Left colon (tissue), 2 donors: Measurements from ENCODE around the gene TSC2. TPM values are rescaled to one million over a fixed set of nuclear protein-coding genes. Genes with fewer than 3 reads are reported as not detected.

Experiments
- ATAC-seq: fragments of 200-7000 bp; cut with Tn5 transposase; one replicate; pipeline ENCODE4 v1.9.1; 2020; ENCODE audit warnings: mild to moderate bottlenecking, moderate library complexity
- DNase-seq, 2 donors: peaks; one replicate each; pipeline ENCODE4 v3.0.0-alpha.2; 2020
- intact Hi-C, 2 donors: fragments of 100-400 bp; cut with DNase I in 1 of 2; cut with micrococcal nuclease in 1 of 2; formaldehyde crosslinking; loops; one replicate each; pipeline versions ENCODE4 v1.11.2 to v1.14.0; 2022; cut with DNase I, micrococcal nuclease
- total RNA-seq, 2 donors: library from RNA; stranded (reverse); fragmentation: NEBNext Ultra II Directional; extraction: Animal tissue kit (Norgen Biotek cat#: 25700); gene quantifications; one replicate each; pipeline ENCODE4 v1.2.1, GENCODE V29; 2021
- donor health status: DM: no; HTN: no; CAD: no.
- donor health status: DM: yes; HTN: yes; CAD: no.

The TSC2 gene
- total RNA-seq, 2 donors from 2014 or later: 115 to 118 TPM

DNA sequence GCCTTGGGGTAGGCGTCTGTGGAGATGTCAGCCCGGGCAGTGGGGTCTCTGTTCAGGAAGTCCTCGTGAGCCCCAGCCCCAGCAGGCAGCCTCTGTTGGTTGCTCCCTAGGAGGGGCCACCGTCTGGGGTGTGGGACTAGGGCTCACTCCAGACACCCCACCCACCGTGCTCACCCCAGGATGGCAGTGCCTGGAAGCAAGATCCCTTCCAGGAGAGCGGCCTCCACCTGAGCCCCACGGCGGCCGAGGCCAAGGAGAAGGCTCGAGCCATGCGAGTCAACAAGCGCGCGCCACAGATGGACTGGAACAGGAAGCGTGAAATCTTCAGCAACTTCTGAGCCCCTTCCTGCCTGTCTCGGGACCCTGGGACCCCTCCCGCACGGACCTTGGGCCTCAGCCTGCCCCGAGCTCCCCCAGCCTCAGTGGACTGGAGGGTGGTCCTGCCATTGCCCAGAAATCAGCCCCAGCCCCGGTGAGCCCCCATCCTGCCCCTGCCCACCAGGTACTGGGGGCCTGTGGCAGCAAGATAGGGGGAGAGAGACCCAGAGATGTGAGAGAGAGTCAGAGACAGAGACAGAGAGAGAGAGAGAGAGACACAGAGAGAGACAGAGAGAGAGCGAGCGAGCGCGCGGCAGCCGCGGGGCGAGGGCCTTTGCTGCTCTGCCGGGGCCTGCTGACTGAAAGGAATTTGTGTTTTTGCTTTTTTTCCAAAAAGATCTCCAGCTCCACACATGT lies 10.0 kb upstream of the TSC2 start:
- intact Hi-C loops: no loop called here
- no peak for DNase-seq
- no peak for ATAC-seq

DNA sequence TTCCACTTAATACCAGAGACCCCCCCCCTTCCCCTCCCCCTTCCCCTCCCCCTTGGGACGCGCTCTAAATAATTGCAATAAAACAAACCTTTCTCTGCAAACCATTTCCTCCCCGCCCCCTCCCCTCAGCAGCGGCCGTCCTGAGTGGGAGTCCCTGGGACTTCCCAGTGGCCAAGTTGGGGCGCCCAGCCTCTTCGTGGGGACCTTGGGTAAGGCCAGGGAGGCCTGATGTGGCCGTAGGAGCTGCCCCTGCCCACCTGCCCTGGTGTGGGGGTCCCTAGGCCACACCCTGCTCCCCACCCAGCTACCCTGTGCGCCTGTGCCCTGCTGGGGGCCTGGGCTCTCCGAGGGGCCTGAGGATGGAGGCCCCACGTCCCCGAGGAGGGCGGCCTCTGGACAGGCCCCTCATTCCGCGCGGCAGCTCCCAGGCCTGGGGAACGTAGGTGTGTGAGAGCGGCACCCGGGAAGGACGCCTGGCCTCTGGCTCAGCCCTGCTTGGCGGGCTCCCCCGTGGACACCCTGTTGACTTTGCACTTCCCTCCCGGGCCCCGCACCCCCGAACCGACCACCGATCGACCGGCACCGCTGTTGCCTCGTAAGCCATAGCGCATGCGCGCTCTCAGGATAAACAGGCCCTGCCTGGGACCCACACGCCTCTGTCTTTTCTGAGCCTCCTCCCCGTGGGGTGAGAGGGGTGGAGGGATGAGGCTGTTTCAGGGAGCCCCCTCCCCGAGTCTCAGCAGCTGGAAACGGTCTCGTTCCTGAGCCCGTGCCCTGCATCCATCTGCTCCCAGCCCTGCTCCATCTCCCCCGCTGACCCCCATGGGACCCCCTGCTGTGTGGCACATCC lies 9.2 kb upstream of the TSC2 start:
- DNase-seq: peak in 1 of 2 donors; percentile 23
- no peak for ATAC-seq
- intact Hi-C loops: no loop called here

DNA sequence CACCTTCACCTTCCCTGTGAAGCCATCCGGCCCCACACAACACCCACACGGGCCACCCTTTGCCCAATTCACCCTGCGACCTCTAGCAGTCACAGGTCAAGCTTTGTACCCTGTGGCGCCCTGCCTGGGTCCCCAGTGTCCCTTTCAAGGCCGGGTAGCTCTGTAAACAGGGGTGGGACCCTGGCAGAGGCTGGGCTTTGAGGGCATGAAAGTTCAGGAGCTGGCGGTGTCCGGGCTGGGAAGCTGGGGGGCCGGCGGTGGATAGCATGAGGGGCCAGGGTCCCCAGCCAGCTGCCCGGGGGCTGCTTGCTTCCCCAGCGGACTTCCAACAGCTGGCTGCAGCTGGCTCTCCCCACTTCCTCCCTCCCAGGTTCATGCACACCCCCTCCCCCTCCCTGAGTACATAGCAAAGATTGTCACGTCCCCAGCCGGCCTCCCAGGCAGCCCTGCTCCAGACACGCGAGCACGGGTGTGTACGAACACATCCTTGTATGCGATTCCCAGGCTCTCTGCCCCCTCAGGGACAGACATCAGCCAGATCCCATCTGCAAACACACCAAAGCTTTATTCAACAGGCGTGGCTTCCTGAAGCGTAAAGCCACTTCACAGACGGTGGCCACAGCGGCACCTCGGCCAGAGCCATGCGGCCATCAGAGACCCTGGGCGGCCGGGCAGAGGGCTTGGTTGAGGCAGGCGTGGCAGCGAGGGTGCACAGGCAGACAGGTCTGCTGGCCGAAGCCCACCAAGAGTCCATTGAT lies 8.3 kb upstream of the TSC2 start:
- peak; percentile 29 for ATAC-seq
- intact Hi-C loops: no loop called here

DNA sequence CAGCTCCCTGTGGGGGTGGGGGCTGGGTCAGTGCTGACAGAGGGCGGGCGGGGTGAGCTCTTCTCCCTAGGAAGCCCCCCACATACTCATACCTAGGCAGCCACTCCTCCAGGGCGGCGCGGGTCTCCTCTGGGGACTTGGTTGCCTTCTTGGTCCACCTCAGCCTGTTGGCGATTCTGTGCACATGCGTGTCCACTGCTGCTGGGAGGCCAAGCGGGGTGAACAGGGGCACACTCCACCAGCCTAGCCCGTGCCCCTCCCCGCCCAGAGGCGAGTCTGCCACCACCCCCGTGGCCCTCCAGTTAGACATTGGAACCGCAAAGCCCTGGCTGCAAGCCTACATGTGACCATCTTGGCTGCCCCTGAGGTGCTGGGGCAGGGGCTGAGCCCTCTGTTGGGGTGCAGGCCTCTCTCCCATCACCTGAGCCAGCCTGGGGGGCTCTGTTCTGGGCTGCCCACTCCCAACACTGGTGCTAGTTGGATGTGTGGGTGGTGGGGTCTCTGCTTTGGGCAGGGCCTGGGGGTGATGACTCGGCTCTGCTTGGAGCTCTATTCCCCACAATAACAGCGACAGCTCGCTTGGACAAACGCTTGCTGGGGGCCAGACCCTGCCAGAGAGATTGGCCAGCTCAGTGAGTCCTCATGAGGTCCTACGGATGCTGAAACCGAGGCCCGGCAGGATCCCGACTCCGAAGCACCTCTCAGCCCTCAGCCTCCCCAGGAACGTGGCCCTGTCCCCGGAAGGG lies 7.6 kb upstream of the TSC2 start:
- peak in 1 of 2 donors; percentile 25 for DNase-seq
- intact Hi-C loops: no loop called here

More for the DNA sequence above, 8.3 kb upstream of the TSC2 start:
- DNase-seq: peak; percentile 79 to 89

DNA sequence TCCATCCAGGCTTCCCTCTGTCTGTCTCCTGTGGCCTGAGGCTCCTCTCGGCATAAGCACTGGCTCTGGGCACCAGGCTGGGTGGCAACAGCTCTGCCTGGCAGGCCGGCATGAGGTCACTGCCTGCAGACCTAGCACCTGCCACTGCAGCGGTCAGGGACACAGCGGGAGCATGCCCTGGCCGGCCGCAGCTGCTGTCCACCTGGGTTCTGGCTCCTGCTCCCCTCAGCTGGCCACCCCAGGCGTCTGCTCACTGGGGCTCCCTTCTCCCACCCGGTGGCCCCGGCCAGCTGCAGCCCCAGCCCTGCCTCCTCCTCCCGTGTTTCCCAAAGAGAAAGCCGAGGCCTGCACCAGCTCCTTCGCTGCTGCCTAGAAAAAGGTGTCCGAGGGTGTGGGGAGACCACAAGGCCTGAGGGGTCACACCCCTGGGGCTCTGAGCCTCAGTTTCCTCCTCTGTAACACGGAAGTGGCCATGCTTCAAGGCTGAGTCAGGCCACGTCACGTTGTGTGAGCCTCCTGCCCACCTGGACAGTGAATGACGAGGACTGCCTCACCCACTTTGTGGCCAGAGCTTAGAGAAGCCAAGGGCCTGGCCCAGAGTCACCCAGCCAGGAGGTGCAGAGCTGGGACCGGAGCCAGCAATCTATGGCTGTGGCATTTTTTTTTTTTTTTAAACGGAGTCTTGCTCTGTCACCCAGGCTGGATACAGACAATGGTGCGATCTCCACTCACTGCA lies 6.8 kb upstream of the TSC2 start:
- DNase-seq (peak; percentile 84), ATAC-seq (peak; percentile 54)
- intact Hi-C loops: no loop called here

More for the DNA sequence above, 7.6 kb upstream of the TSC2 start:
- ATAC-seq: no peak

DNA sequence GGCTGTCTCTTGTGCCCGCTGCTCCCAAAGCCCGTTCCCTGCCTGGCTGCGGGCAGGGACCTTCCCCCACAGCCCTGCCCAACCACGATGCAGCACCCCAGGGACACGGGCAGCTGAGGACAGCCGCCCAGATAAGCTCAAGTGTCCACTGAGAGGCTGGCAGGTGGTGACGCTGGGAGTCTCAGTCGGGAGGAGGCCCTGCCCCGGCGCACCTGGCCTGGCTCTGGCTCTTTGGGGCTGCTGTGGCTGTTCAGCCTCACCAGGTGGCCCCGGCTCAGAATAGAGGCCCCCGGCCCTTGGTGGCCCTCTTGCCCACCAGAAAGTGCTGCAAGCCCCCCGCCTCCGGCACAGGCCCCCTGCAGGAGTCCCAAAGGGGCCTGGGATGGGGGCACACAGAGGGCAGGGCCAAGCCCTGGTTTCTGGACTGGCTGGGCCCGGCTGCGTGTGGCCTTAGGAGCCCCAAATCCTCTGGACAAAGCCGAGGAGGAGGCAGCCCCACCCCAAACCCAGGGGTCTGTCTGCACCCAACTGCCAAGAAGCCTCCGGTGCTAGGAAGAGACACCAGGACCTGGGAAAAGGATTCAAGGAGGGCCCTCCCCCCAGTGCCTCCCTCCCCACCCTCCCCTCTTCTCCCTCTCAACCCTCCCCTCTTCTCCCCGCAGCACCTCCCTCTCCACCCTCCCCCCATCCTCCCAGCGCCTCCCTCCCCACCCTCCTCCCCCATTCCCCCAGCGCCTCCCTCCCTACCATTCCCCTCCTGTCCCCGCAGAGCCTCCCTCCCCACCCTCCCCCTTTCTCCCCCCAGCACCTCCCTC lies 5.4 kb upstream of the TSC2 start:
- intact Hi-C loops: no loop called here
- peak; percentile 31 for ATAC-seq
- DNase-seq: peak; percentile 51 to 68

DNA sequence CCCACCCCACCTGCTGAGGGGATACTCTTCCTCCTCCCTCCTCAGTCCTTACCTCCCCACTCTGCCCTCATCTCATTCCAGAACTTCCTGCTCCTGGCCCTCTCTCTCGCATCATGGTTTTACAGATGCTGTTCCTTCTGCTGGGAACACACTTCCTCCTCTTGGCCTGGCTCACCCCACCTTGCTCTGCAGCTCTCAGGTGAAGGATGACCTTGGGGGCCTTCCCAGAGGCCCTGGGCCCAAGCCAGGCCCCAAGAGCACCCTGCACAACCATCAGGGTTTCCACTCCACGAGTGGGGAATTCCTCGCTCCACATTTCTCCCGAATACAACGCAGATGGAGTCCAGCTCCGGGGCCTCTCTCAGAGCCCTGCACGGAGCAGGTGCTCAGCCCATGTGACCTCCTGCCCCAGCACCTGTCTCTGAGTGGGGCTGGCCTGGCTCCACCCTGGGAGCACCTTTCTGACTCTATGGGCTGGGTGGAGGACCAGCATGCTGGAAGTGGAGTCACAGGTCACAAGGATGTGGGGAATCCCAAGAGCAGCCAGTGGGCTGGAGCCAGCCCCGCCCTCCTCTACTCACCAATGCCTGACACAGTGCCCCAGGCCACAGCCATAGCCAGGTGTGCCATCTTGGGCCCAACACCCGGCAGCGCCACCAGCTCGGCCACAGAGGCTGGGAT lies 4.7 kb upstream of the TSC2 start:
- peak; percentile 44 for ATAC-seq
- DNase-seq: peak; percentile 65 to 87
- intact Hi-C loops: no loop called here

DNA sequence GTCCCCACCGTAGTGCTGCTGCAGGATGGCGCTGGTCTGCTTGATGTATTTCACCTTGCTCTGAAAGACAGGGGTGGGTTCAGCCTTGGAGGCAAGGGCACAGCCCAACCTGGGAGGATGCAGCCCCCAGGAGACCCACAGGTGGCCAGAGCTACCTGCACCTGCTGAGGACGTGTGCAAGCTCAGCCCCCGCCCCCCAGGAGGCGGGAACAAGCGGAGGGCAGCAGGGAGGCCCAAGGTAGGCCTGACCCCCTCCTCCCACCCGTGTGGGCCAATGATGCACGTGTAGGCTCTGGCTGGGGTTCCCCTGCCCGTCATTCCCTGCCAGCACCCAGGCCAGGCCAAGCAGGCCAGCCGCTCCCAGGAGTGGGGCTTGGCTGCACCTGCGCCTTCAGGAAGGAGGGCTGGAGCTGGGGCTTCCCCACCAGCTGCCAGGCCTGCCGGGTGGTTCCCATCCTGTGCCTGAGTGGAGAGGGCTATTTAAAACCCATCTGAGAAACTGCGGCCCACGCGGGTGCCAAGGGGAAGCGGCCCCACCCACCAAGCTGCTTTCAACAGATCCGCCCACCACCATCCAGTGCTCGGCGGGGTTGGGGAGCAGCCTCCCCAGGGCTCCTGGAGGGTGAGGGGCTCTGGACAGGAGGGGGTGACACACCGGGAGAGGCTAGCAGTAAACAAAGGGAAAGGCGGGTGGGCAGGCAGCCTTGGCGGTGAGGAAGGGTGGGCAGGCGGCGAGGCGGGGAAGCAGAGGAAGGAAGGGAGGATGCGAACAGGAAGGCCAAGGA lies 3.9 kb upstream of the TSC2 start:
- ATAC-seq: peak; percentile 35
- intact Hi-C loops: no loop called here
- DNase-seq: peak; percentile 70 to 80

DNA sequence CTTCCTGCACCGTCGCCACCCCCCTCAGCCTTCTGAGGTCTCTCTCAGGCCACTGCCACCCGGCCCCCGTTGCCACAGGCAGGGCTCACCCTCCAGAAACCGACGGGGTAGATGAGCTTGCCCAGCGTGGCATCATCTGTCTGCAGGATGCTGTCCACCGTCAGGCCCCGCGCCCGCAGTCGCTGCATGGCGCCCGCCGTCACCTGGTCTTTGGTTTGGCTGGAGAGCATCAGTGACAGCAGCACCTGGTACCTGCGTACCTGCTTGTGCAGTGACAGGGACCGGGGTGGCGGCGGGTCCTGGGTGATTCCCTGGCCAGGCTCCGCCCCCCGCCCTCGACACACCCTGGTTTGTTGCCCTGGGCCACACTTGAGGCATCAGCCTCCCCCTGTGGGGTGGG lies 3.2 kb upstream of the TSC2 start:
- peak in 1 of 2 donors; percentile 31 for DNase-seq
- no peak for ATAC-seq
- intact Hi-C loops: no loop called here

DNA sequence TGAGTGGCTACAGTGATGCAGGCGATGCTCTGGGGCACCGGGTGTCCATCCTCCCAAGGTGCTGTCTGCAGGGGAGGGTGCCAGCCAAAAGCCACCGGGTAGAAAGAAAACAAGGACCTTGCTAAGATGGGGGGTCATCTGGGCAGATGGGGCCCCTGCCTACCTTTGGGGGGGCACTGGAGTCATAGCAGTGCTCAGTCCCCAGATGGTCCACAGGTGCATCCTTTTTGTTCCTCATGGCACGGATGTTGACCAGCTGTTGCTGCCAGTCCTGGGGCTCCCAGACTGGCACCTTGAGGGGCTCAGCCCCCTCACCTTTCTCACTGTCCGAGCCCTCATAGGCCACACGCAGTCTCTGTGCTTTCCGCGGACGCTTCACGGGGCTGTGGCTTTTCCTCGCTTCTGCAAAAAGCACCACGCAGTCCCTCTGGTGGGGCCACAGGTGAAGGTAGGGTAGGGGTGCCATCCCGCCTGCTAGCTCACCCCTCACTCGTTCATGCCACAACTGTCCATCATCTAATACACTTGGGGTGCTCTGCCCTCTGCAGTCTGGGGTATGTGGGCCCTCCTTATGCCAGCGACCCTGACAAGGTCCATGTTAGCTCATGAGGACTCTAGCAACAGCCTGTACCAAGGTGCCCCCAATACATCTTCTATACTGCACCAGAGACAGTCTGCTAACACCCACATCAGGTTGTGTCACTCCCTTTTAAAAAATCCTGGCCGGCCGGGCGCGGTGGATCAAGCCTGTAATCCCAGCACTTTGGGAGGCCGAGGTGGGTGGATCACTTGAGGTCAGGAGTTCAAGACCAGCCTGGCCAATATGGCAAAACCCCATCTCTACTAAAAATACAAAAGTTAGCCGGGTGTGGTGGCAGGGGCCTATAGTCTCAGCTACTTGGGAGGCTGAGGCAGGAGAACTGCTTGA lies 1.6 kb upstream of the TSC2 start:
- ATAC-seq (no peak), DNase-seq (no peak)
- intact Hi-C loops: no loop called here

DNA sequence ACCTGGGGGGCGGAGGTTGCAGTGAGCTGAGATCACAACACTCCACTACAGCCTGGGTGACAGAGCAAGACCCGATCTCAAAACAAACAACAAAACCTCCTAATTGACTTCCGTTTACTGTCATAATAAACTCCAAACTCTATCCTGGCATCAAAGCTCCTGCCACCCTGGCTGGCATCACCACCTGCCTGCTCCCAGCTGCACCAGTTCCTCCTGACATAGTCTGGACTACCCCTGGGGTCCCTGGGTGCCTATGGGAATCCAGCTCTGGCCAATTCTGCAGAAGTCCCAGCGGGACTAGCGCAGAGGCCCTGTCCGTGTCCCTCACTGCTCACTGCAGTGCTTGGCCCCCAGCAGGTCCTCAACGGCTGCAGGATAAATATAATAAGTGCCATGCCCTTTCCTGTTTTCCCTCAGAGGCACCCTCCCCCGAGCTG lies 874 bp upstream of the TSC2 start:
- DNase-seq (no peak), ATAC-seq (no peak)
- intact Hi-C loops: no loop called here

DNA sequence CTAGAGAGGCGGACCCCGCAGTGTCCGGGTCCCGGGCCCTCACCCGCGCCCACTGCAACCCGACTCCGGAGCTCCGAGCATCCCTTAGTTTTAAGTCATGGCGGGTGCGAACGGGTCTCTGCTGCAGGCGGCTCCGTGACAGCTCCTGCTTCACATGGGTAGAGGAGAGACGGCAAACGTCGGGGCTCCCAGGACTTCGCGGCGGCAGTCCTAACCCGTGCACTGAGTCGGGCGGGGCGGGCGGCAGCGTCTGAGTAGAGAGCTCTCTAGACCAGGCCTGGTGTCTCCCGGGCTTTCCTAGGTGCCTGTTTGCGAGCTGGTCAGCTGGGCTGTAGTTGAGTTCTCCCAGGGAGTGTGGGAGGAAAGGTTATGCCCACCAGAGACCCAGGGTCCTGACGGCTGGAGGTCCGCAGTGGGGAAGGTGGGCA lies 345 bp downstream of the TSC2 start:
- DNase-seq (peak in 1 of 2 donors; percentile 62), ATAC-seq (peak; percentile 20)
- intact Hi-C loops: no loop called here

DNA sequence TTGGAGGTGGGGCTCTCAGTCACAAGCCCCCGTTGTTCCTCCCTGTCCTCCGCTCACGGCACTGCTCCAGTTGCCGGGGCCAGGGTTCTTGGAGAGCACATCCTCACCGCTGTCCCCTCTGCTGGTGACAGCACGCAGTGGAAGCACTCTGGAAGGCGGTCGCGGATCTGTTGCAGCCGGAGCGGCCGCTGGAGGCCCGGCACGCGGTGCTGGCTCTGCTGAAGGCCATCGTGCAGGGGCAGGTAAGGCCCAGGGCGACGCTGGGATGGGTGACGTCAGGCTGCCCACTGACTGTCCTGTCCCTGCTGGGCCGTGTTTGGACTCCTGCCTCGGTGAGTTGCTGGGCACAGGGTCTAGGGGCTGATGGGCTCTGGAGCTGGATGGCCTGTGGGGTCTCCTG lies 5.4 kb downstream of the TSC2 start:
- ATAC-seq (no peak), DNase-seq (no peak)
- intact Hi-C loops: no loop called here

DNA sequence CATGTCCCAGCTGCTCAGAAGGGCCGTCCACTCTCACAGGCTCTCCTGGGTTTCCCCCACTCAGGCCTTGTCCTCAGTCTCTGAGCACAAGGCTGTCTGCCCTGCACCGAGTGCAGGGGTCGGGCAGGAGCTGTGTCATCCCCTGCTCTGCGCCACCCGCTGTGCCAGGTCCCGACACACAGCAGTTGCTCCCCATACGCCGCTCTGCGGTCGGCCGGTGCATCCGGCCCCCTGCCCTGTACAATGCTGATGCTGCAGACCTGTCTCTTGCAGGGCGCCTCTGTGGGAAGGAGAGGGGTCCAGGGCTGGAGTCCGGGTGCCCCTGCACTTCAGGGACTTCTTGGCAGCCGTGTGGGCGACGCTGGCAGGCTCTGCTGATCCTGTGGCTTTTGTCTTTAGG lies 6.1 kb downstream of the TSC2 start:
- intact Hi-C loops: no loop called here
- DNase-seq (no peak), ATAC-seq (no peak)
